HT1080 (cell line): ENCODE data around the gene TMEM131. TPM values are rescaled to one million over a fixed set of nuclear protein-coding genes. Genes with fewer than 3 reads are reported as not detected.
A peak's percentile ranks its signal among the peaks of the same experiment; 100 is the strongest.
"Not testable (repeated sequence)": the region's sequence is repeated elsewhere in the genome, so short reads cannot be mapped to it uniquely, and the experiment has no call there.

Source experiments
- DNase-seq: peaks from one replicate; pipeline ENCODE4 v3.0.0-alpha.2; 2015; ENCODE audit warnings: low read depth
- polyA plus RNA-seq, 2 experiments: library from polyadenylated mRNA; depleted of rRNA; stranded (reverse); fragments of >200 nt; gene quantifications; 2 replicates each; pipeline ENCODE4 v1.2.3, GENCODE V29; 2015
- total RNA-seq: library from RNA; depleted of rRNA; stranded (reverse); fragments of >200 nt; shearing (Covaris generic); gene quantifications from 2 replicates; pipeline ENCODE4 v1.2.3, GENCODE V29; 2014; rRNA removed

Gene TMEM131, protein sequence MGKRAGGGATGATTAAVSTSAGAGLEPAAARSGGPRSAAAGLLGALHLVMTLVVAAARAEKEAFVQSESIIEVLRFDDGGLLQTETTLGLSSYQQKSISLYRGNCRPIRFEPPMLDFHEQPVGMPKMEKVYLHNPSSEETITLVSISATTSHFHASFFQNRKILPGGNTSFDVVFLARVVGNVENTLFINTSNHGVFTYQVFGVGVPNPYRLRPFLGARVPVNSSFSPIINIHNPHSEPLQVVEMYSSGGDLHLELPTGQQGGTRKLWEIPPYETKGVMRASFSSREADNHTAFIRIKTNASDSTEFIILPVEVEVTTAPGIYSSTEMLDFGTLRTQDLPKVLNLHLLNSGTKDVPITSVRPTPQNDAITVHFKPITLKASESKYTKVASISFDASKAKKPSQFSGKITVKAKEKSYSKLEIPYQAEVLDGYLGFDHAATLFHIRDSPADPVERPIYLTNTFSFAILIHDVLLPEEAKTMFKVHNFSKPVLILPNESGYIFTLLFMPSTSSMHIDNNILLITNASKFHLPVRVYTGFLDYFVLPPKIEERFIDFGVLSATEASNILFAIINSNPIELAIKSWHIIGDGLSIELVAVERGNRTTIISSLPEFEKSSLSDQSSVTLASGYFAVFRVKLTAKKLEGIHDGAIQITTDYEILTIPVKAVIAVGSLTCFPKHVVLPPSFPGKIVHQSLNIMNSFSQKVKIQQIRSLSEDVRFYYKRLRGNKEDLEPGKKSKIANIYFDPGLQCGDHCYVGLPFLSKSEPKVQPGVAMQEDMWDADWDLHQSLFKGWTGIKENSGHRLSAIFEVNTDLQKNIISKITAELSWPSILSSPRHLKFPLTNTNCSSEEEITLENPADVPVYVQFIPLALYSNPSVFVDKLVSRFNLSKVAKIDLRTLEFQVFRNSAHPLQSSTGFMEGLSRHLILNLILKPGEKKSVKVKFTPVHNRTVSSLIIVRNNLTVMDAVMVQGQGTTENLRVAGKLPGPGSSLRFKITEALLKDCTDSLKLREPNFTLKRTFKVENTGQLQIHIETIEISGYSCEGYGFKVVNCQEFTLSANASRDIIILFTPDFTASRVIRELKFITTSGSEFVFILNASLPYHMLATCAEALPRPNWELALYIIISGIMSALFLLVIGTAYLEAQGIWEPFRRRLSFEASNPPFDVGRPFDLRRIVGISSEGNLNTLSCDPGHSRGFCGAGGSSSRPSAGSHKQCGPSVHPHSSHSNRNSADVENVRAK (N-terminal part only)
- 8.9 and 9.7 TPM in 2 replicates for total RNA-seq
- 12.8 and 20.3 TPM in 2 replicates for polyA plus RNA-seq (2015; cell fraction: cytosol; rRNA removed)
- 65.9 and 76.1 TPM in 2 replicates for polyA plus RNA-seq (2015; cell fraction: nucleus; rRNA removed)

DNA sequence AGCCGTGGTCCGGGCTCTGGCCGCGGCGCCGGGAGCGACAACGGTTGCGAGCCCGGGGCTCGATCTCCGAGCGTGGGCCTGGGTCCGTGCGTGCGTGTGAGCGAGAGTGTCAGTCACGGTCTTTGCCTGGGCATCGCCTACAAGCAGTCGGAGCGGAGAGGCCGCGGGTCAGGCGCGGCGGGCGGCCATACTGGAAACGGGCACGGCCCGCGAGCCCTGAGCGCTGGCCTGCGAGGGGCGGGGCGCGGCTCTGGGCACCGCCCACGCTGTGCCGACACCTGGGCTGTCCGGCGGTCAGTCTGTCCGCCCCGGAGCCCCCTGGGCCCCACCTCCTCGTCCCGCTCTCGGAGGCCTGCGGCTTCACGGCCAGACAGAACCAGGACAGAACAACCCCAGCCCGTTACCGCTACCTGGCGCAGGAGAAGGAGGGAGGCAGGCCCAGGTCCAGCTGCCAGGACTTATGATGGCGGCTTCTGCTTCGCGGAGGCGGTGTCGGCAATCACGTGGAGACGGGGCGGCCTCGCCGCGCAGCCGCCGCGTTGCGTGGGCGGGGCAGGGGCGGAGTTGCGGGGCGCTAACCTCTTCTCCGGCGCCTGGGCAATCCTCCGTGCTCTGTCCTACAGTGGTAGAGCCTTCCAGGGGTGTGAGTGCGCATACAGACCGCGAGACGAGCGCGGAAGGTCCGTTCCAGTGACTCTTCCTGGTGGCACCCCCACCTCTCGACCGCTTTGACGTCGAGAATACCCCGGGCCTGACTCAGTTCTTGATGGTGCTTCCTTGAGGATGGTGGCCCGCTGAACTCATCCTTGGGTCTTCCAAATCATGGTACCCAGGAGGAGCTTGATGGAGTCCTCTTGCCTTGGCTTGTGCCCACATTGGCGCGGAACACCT is at the start of gene TMEM131:
Gene TMEM131, minus strand, starts transcription at position 215 of the 891 bp plus-strand sequence. CDS start 286 bp downstream, outside the sequence.
- peak; percentile 91 for DNase-seq

DNA sequence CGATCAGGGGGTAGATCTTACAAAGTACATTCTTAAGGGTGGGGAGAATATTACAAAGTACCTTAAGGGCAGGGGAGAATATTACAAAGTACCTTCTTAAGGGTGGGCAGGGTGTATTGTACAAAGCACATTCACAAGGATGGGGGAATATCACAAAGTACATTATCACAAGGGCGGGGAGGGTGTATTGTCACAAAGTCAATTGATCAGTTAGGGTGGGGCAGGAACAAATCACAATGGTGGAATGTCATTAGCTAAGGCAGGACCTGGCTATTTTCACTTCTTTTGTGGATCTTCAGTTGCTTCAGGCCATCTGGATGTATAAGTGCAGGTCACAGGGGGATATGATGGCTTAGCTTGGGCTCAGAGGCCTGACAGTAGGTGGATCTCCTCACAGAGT is 49.0 kb upstream of the TMEM131 start:
- not testable (repeated sequence) for DNase-seq

GRCh38 chr2:98043101-98043500 is 47.4 kb upstream of the TMEM131 start:
- no peak for DNase-seq

DNA sequence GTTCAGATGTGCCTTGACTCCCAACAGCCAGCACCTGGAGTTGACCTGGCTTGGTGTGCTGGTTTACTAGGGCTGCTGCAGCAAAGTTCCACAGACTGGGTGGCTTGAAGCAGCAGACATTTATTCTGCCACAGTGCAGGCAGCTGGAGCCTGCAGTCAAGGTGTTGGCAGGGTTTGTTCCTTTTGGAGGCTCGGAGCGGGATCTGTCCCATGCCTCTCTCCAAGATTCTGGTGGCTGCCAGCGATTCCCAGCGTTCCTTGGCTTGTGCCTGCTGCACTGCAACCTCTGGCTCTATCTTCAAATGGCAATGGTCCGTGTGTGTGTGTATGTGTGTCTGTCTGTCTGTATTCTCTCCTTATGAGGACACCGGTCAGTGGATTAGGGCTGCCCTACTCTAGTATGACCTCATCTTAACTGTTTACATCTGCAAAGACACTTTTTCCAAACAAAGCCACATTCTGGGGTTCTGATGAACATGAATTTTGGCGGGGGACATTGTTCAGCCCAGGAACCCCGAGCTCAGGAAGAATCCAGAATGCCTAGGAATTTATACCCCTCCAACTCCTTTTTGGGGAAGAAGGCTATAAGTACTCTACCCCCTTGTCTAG is 44.7 kb upstream of the TMEM131 start:
- DNase-seq, result no peak

DNA sequence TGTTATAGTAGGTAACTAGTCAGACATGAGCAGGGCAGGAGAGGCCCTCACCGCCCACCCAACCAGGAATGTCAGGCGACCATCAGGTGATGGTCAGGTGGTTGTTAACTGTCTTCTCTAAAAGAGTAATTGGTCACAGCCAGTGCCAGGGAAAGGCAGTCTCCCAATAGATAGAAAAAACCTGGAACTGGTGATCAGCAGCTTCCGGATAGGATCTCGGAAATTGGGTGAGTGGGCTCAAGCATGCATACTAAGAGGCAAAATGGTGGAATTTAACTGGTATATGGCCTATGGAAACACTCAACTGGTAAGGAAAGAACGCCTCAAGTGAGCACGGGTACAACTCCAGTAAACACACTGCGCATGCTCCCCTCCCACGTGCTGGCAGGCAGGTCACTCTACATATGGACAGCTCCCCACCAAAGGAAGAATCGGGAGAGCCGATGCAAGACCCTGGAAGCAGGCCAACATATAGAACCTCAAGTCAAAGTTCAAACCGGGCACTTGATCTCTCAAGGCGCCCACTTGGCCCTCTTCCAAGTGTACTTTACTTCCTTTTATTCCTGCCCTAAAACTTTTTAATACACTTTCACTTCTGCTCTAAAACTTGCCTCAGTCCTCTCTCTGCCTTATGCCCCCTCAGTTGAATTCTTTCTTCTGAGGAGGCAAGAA is 43.5 kb upstream of the TMEM131 start:
- DNase-seq, result no peak

- no peak for DNase-seq
Observed at GRCh38 chr2:98037666-98038336, 42.1 kb upstream of the TMEM131 start.

GRCh38 chr2:98037206-98037605 is 41.5 kb upstream of the TMEM131 start:
- DNase-seq, result no peak

- DNase-seq, result no peak
Observed at GRCh38 chr2:98036349-98037000, 40.7 kb upstream of the TMEM131 start.

DNA sequence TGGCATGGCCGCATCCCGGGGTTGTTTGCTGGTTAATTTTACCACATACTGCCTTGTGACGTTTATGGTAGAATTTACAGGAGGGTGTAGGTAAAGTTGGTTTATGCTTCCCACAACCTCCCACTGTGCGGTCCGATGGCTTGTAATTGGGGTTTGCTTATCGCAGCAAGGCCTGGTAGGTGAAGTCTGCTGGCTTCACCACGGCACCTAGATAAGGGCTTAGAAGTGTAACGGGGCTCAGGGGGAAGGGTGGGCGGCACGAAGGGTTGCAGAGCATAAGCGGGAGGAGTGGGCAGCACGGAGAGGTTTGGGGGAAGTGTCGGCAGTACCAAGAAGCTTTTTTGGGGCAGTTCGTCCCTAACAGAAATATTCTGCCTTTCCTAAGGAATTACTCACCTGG is 39.0 kb upstream of the TMEM131 start:
- DNase-seq, result no peak

DNA sequence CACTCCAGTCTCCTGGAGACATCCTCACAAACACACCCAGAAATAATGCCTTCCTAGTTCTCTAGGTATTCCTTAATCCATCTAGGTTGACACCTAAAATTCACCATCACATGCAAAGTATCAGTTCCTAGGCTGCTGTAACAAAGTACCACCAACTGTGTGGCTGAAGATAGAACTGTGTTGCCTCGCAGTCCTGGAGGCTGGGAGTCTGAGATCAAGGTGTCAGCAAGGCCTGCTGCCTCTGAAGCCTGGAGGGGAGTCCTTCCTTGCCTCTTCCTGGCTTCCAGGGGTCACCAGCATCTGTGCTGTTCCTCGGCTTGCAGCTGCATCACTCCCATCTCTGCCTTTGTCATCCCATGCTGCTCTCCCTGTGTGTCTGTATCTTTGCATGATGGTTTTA is 36.3 kb upstream of the TMEM131 start:
- DNase-seq, result no peak

- no peak for DNase-seq
Observed at GRCh38 chr2:98029718-98030222, 34.0 kb upstream of the TMEM131 start.

DNA sequence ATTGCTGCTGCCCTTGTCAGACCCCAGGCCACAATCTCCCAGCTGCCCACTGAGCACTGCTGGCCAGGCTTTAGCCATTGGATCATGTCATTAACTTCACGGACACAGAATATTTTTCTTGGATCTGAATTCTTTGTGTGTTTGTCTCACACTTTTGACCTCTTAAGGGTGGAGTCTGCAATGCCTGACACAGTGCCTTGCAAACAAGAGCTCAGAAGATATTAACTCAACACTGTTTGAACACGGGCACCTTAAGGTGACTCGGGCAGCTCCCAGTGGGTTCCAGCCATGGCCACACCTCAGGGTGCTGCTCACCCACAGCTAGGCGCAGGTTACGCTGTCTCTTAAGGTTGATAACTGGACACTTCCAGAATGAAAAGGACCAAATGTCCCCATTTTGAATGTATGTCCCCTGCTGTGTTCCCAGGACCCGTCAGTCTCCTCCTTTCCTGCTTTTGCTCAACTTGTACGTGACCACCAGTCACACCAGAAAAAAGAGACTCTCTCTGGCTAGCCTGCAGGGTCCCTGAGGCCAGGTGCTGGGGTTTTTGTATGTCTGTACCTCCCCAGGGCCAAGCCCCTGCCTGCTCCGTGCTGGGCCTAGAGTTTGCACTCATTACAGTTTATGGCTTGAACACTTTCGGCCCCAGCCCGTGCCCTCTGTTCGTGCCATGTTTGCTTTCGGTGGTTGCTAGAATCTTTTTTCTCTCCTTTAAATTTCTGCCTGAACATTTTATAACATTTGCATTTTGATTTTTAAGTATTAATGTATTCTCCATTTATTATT is 33.4 kb upstream of the TMEM131 start:
- DNase-seq, result no peak

DNA sequence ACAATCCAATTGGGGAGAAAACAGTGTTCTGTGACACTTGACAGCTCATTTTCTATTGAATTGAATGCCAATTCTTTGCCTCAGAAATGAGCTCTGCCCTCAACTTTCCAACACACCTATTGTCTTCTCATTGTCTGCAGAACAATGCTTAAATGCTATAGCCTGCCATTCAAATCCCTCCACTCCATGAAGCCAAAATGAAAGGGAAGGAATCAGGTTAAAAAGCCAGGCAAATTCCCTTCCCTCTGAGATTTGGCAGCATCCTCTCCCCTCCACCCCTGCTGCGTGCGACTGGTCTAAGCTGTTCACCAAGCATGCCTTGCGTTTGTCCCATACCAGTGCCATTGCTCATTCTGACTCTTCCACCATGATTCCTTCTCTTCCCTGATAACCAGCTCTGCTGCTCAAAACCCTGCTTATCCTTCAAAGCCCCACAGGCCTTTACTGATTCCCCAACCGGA is 32.4 kb upstream of the TMEM131 start:
- DNase-seq, result no peak

DNA sequence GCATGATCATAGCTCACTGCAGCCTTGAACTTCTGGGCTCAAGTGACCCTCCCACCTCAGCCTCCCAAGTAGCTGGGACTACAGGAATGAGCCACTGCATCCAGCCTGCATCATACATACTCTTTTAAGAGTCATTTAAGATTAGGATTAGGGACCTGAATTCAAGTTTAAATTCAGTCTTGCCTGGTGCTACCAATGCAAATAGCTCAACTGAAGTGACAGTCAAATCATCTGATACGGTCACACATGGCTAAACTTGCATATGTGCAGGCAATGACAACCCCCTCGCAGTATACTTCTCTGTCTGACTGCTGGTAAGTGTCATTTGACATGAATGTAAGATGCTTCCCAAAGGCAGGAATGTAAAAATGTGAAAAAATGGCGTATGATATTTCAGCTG is 31.8 kb upstream of the TMEM131 start:
- no peak for DNase-seq

GRCh38 chr2:98026927-98027522 is 31.3 kb upstream of the TMEM131 start:
- no peak for DNase-seq

- DNase-seq, result no peak
Observed at GRCh38 chr2:98026292-98026691, 30.5 kb upstream of the TMEM131 start.
